Measurements from ENCODE around the gene SOX13. TPM values are rescaled to one million over a fixed set of nuclear protein-coding genes. Genes with fewer than 3 reads are reported as not detected.

Gene SOX13
- total RNA-seq, 1 experiment from 2014 or later, result 31.5 TPM

DNA sequence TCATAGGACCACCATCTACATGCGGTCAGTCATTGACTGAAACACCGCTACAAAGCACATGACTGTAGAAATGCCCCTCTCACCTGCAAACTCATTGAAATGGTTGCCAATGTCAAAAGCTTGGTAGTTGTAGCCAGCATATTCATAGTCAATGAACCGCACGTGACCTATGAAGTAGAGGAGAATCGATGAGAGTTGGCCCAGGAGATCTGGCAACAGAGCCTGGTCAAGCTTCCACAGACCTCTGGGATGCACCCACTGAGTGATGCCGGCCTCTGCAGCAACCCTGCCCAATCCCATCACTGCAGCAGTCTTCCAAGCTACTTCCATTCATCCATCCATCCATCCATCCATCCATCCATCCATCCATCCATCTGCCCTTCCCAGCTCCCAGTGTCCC is 67.0 kb downstream of the SOX13 start:
- no peak overlapping the region for H3K4me3 Mint-ChIP-seq (ENCODE audit: unreplicated experiment)
- Histone ChIP-seq H3K9me3 (no peaks in the 10 kb centered on the region), H3K36me3 (ENCODE audit: control insufficient read depth, insufficient read depth, low read length) (no peaks in the 10 kb centered on the region), H3K27me3 (replicated peaks; ENCODE audit: control insufficient read depth, insufficient read depth, low read length) (no peaks in the 10 kb centered on the region), H3K4me1 (peaks cover 31% of the 10 kb centered on the region), H3K4me3 (ENCODE audit: low read depth, low read length) (no peak overlapping the region)
- intact Hi-C loops (cut with micrococcal nuclease; ENCODE audit: unreplicated experiment), result no loop called here
- POLR2A ChIA-PET, result no interaction called here
- no peaks in the 10 kb centered on the region for H3K27me3 Mint-ChIP-seq (ENCODE audit: insufficient read depth, unreplicated experiment)
- BruUV-seq (replicated peaks), result no TSS peak
- H3K36me3 Mint-ChIP-seq (ENCODE audit: insufficient read depth, unreplicated experiment), result no peaks in the 10 kb centered on the region
- peaks cover 21% of the 10 kb centered on the region for H3K4me1 Mint-ChIP-seq (ENCODE audit: low read depth, unreplicated experiment)
- H3K27ac Mint-ChIP-seq (ENCODE audit: unreplicated experiment), result no peak overlapping the region
- TF ChIP-seq, protein P1, sequence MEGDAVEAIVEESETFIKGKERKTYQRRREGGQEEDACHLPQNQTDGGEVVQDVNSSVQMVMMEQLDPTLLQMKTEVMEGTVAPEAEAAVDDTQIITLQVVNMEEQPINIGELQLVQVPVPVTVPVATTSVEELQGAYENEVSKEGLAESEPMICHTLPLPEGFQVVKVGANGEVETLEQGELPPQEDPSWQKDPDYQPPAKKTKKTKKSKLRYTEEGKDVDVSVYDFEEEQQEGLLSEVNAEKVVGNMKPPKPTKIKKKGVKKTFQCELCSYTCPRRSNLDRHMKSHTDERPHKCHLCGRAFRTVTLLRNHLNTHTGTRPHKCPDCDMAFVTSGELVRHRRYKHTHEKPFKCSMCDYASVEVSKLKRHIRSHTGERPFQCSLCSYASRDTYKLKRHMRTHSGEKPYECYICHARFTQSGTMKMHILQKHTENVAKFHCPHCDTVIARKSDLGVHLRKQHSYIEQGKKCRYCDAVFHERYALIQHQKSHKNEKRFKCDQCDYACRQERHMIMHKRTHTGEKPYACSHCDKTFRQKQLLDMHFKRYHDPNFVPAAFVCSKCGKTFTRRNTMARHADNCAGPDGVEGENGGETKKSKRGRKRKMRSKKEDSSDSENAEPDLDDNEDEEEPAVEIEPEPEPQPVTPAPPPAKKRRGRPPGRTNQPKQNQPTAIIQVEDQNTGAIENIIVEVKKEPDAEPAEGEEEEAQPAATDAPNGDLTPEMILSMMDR (IDR thresholded peaks at IDR 0.05; ENCODE audit: insufficient read depth in 1 of 2, low read depth in 1 of 2, low read length in 1 of 2, severe bottlenecking in 1 of 2, unreplicated experiment in 1 of 2), result no peak
- DNase-seq, result no peak
- CTCF ChIA-PET, result interaction anchor here (1.3 kb wide), 1 partner anchor 11 kb away, joined by 5 read pairs; no protein-coding TSS in a partner anchor
- no peaks in the 10 kb centered on the region for H3K9me3 Mint-ChIP-seq (ENCODE audit: unreplicated experiment)

- BruUV-seq (replicated peaks), result no TSS peak
- intact Hi-C loops (cut with micrococcal nuclease; ENCODE audit: unreplicated experiment), result no loop called here
- no peaks in the 10 kb centered on the region for H3K9me3 ChIP-seq
- H3K4me3 ChIP-seq (ENCODE audit: low read depth, low read length), result no peak overlapping the region
- no peaks in the 10 kb centered on the region for H3K9me3 Mint-ChIP-seq (ENCODE audit: unreplicated experiment)
- peaks cover 29% of the 10 kb centered on the region for H3K4me1 Mint-ChIP-seq (ENCODE audit: low read depth, unreplicated experiment)
- H3K36me3 Mint-ChIP-seq (ENCODE audit: insufficient read depth, unreplicated experiment), result no peaks in the 10 kb centered on the region
- no peaks in the 10 kb centered on the region for H3K27me3 ChIP-seq (replicated peaks; ENCODE audit: control insufficient read depth, insufficient read depth, low read length)
- no peak for DNase-seq
- CTCF ChIA-PET, result interaction anchor here (1.2 to 1.7 kb wide), 2 partner anchors 12 to 22 kb away, joined by 3 to 9 read pairs; no protein-coding TSS in a partner anchor
- no peak overlapping the region for H3K27ac Mint-ChIP-seq (ENCODE audit: unreplicated experiment)
- H3K4me3 Mint-ChIP-seq (ENCODE audit: unreplicated experiment), result no peak overlapping the region
- POLR2A ChIA-PET, result interaction anchor here (0.5 kb wide), 1 partner anchor 11 kb away, joined by 3 read pairs; the partner anchor contains the start of gene ETNK2
- H3K4me1 ChIP-seq, result peaks cover 41% of the 10 kb centered on the region
- no peaks in the 10 kb centered on the region for H3K27me3 Mint-ChIP-seq (ENCODE audit: insufficient read depth, unreplicated experiment)
- H3K36me3 ChIP-seq (ENCODE audit: control insufficient read depth, insufficient read depth, low read length), result no peaks in the 10 kb centered on the region
- TF ChIP-seq, protein P1 (IDR thresholded peaks at IDR 0.05; ENCODE audit: insufficient read depth in 1 of 2, low read depth in 1 of 2, low read length in 1 of 2, severe bottlenecking in 1 of 2, unreplicated experiment in 1 of 2), result no peak
Measured at GRCh38 chr1:204141131-204141530, 68.2 kb downstream of the SOX13 start.

- H3K27ac Mint-ChIP-seq (ENCODE audit: unreplicated experiment), result no peak overlapping the region
- Histone ChIP-seq H3K9me3 (no peaks in the 10 kb centered on the region), H3K27me3 (replicated peaks; ENCODE audit: control insufficient read depth, insufficient read depth, low read length) (no peaks in the 10 kb centered on the region), H3K4me3 (ENCODE audit: low read depth, low read length) (no peak overlapping the region), H3K36me3 (ENCODE audit: control insufficient read depth, insufficient read depth, low read length) (no peaks in the 10 kb centered on the region), H3K4me1 (peaks cover 41% of the 10 kb centered on the region)
- ChIA-PET POLR2A (no interaction called here), CTCF (interaction anchor here (0.5 to 1.7 kb wide), 5 partner anchors 13 to 337 kb away, joined by 3 to 9 read pairs (median 4); partner anchors contain the start of gene SOX13)
- no TSS peak for BruUV-seq (replicated peaks)
- intact Hi-C loops (cut with micrococcal nuclease; ENCODE audit: unreplicated experiment), result no loop called here
- TF ChIP-seq, protein P1 (IDR thresholded peaks at IDR 0.05; ENCODE audit: insufficient read depth in 1 of 2, low read depth in 1 of 2, low read length in 1 of 2, severe bottlenecking in 1 of 2, unreplicated experiment in 1 of 2), result peak in 1 of 2 experiments; percentile 27
- no peak for DNase-seq
- no peaks in the 10 kb centered on the region for H3K27me3 Mint-ChIP-seq (ENCODE audit: insufficient read depth, unreplicated experiment)
- no peak overlapping the region for H3K4me3 Mint-ChIP-seq (ENCODE audit: unreplicated experiment)
- H3K4me1 Mint-ChIP-seq (ENCODE audit: low read depth, unreplicated experiment), result peaks cover 29% of the 10 kb centered on the region
- no peaks in the 10 kb centered on the region for H3K9me3 Mint-ChIP-seq (ENCODE audit: unreplicated experiment)
- no peaks in the 10 kb centered on the region for H3K36me3 Mint-ChIP-seq (ENCODE audit: insufficient read depth, unreplicated experiment)
Measured at GRCh38 chr1:204142032-204142974, 69.4 kb downstream of the SOX13 start.
